Measurements from ENCODE around the gene SFSWAP.
"Not testable (repeated sequence)": the region's sequence is repeated elsewhere in the genome, so short reads cannot be mapped to it uniquely, and the experiment has no call there.

SFSWAP gene

GRCh38 chr12:131672311-131672940, 38.5 kb upstream of the SFSWAP start:
- no peak for TF ChIP-seq CTCF (IDR thresholded peaks at IDR 0.05; ENCODE audit: extremely low read depth, insufficient read depth, missing control alignments)
- in situ Hi-C loops (cut with MboI; ENCODE audit: low pct_unique_long_range_greater_than_20kb, low sequenced_read_pairs, unreplicated experiment): no loop called here
- no peak for DNase-seq (ENCODE audit: low spot score)

GRCh38 chr12:131672941-131673887, 37.7 kb upstream of the SFSWAP start:
- in situ Hi-C loops (cut with MboI; ENCODE audit: low pct_unique_long_range_greater_than_20kb, low sequenced_read_pairs, unreplicated experiment): no loop called here
- DNase-seq (ENCODE audit: low spot score): no peak
- TF ChIP-seq CTCF (IDR thresholded peaks at IDR 0.05; ENCODE audit: extremely low read depth, insufficient read depth, missing control alignments): no peak

GRCh38 chr12:131673888-131674257, 37.0 kb upstream of the SFSWAP start:
- in situ Hi-C loops (cut with MboI; ENCODE audit: low pct_unique_long_range_greater_than_20kb, low sequenced_read_pairs, unreplicated experiment): no loop called here
- TF ChIP-seq CTCF (IDR thresholded peaks at IDR 0.05; ENCODE audit: extremely low read depth, insufficient read depth, missing control alignments): no peak
- no peak for DNase-seq (ENCODE audit: low spot score)

GRCh38 chr12:131674373-131674772, 36.5 kb upstream of the SFSWAP start:
- in situ Hi-C loops (cut with MboI; ENCODE audit: low pct_unique_long_range_greater_than_20kb, low sequenced_read_pairs, unreplicated experiment): no loop called here
- DNase-seq (ENCODE audit: low spot score): no peak
- TF ChIP-seq CTCF (IDR thresholded peaks at IDR 0.05; ENCODE audit: extremely low read depth, insufficient read depth, missing control alignments): no peak

- in situ Hi-C loops (cut with MboI; ENCODE audit: low pct_unique_long_range_greater_than_20kb, low sequenced_read_pairs, unreplicated experiment): no loop called here
- no peak for TF ChIP-seq CTCF (IDR thresholded peaks at IDR 0.05; ENCODE audit: extremely low read depth, insufficient read depth, missing control alignments)
- no peak for DNase-seq (ENCODE audit: low spot score)
Measured at GRCh38 chr12:131675126-131676080, 35.5 kb upstream of the SFSWAP start.

GRCh38 chr12:131676544-131676943, 34.3 kb upstream of the SFSWAP start:
- in situ Hi-C loops (cut with MboI; ENCODE audit: low pct_unique_long_range_greater_than_20kb, low sequenced_read_pairs, unreplicated experiment): no loop called here
- no peak for TF ChIP-seq CTCF (IDR thresholded peaks at IDR 0.05; ENCODE audit: extremely low read depth, insufficient read depth, missing control alignments)
- DNase-seq (ENCODE audit: low spot score): no peak

GRCh38 chr12:131677067-131677466, 33.8 kb upstream of the SFSWAP start:
- in situ Hi-C loops (cut with MboI; ENCODE audit: low pct_unique_long_range_greater_than_20kb, low sequenced_read_pairs, unreplicated experiment); DNase-seq (ENCODE audit: low spot score): not testable (repeated sequence)
